Measurements from ENCODE around the gene REEP1.
"Not testable (repeated sequence)": the region's sequence is repeated elsewhere in the genome, so short reads cannot be mapped to it uniquely, and the experiment has no call there.

The REEP1 gene

DNA sequence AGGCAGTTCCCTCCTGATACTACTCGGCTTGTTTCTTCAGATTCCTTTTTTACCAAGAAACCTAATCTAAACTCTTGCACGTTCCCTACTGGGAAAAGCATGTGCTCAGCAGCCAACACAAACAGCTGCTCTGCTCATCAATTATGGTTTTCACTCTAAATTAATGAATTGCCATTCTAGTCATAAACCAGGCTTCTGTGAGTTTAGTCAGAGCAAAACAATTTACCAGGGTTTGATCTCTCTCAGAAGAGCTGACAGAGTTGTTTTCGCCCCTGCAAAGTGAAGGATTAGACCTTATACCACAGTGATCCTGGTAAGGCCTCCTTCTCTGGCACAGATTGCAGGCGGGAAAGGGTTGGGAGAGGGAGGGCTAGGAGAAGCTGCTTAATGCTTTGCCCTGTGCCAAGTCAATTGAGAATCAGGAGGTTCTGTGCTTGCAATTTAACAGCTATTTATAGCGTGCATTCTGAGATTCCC is 57.2 kb downstream of the REEP1 start:
- no peak for DNase-seq

GRCh38 chr2:86275962-86276361 is 61.5 kb downstream of the REEP1 start:
- no peak for DNase-seq

- DNase-seq, result no peak
These were observed 62.0 kb downstream of the REEP1 start for GRCh38 chr2:86275384-86275799.

GRCh38 chr2:86274918-86275275 is 62.5 kb downstream of the REEP1 start:
- DNase-seq, result no peak

- no peak for DNase-seq
These were observed 63.0 kb downstream of the REEP1 start for GRCh38 chr2:86274265-86274917.

DNA sequence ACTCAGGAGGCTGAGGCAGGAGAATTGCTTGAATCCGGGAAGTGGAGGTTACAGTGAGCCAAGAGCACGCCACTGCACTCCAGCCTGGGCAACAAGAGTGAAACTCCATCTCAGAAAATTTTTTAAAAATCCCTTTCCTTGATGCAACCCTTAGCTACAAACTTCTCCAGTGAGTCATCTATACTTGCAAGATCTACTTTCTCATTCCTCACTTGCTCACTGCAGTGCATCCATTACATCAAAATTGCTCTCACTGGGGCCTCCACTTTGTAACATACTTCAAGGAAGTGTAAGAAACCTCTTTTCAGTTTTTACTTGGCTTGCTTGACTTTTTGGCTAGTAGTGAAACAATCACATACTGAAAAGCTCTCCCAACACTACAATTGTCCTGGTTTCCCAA is 65.3 kb downstream of the REEP1 start:
- DNase-seq, result no peak

DNA sequence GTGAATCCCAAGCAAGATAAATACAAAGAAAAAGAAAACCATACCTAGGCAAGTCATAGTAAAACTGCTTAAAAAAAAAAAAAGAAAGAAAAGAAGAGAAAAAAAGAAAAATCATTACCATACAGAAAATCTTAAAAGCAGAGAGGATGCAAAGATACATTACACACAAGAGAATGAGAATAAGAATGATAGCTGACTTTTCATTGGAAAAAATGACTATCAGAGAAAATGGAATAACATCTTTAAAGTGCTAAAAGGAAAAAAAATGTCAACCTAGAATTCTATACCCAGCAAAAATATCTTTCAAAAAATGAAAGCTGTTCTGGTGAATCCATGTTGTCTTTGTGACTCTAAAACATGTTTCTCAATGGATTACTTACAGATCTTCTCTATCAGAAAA is 66.2 kb downstream of the REEP1 start:
- no peak for DNase-seq

- no peak for DNase-seq
These were observed 73.5 kb downstream of the REEP1 start for GRCh38 chr2:86263956-86264355.

GRCh38 chr2:86260978-86261377 is 76.4 kb downstream of the REEP1 start:
- DNase-seq, result no peak

DNA sequence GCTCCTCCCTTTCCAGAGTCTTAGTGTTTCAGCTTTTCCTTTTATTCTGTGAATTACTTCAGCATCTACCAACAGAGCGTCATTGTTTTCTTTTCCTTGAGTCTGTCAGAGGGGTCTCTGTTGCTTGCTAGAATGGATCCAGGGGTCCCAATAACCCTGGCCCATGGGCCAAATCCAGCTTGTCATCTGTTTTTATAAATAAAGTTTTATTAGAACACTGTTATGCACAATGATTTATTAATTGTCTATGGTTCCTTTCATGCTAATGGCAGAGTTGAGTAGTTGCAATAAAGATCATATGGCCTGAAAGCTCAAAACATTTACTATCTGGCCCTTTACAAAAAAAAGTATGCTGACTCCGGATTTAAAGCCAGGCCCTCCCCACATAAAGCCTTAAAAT is 79.3 kb downstream of the REEP1 start:
- DNase-seq, result no peak

GRCh38 chr2:86256982-86257381 is 80.4 kb downstream of the REEP1 start:
- no peak for DNase-seq

GRCh38 chr2:86256300-86256699 is 81.1 kb downstream of the REEP1 start:
- DNase-seq, result no peak

- no peak for DNase-seq
These were observed 82.6 kb downstream of the REEP1 start for GRCh38 chr2:86254576-86255538.

DNA sequence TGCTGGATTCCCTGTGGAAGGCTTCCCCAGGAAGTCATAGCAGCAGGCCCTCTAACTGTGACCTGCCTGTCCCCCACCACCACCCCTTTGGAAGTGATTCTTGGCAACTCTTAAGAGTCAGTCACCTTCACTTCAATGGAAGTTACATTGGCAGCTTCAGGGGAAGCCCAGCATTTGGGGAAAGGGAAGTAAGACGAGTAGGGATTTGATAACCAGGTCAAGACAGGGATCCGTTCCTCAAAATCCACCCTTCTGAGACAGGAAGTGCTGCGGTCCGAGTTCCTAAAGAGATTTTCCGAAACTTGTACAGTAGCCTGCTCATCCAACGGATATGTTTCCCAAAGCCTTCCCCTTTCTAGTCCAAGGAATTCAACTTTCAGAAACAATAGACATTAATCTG is 84.0 kb downstream of the REEP1 start:
- no peak for DNase-seq

DNA sequence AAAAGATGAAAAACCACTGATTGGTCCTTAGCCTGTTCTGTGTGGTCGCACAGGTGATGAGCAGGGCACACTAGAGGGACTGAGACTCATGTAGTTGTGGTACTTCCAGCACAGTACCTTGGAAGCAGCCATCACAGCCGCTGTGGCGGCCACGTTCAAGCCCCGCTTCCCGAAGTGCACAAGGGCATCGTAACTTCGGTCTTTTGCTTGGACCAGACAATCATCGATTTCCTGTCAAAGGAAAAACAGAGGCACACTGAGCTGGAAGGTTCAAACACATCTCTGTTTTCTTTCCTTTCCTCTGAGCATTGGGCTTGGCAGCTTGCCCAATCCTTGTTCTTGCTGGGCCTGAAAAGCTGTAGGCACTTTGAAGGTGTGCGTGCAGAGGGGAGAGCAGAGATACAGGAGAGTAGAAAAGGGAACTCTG is 85.6 kb downstream of the REEP1 start:
- no peak for DNase-seq

DNA sequence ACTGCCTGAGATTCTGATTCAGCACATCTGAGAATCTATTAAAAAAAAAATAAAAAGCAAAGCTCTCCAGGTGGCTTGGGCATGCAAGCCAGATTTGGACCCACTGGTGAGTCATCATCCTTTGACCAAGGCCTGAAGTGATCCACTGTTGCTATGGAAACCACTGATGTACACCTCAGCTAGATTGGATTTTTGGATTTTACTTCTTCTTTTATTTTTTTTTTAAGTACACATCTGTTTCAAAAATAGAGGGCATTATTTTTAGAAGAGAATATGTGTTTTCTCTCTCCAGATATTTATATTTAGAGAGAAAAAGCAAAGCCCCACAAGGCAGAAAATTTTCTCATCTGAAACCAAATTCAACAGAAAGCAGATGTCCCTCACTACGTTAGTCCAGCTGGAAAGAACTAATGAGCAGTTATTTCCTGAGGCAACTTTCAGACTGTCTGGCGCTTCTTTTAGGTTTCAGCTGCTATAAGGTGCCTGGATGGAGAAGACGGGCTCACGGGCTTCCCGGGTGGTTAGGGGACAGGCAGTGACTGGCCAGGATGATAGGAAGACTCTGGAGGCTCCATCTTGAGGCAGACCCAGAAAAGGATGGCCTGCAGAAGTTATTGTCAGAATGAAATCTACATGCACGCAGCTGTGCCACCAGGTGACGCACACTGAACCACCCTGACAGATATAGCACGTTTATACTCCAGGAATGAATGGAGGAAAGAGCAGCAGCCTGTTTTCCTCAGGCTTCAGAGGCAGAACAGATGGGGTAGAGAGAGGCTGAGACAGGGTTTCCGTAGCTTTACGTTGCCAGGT is 87.6 kb downstream of the REEP1 start:
- DNase-seq, result no peak

GRCh38 chr2:86249176-86249575 is 88.2 kb downstream of the REEP1 start:
- no peak for DNase-seq

- DNase-seq, result not testable (repeated sequence)
These were observed 92.2 kb downstream of the REEP1 start for GRCh38 chr2:86245222-86245621.

GRCh38 chr2:86244781-86245180 is 92.6 kb downstream of the REEP1 start:
- not testable (repeated sequence) for DNase-seq

DNA sequence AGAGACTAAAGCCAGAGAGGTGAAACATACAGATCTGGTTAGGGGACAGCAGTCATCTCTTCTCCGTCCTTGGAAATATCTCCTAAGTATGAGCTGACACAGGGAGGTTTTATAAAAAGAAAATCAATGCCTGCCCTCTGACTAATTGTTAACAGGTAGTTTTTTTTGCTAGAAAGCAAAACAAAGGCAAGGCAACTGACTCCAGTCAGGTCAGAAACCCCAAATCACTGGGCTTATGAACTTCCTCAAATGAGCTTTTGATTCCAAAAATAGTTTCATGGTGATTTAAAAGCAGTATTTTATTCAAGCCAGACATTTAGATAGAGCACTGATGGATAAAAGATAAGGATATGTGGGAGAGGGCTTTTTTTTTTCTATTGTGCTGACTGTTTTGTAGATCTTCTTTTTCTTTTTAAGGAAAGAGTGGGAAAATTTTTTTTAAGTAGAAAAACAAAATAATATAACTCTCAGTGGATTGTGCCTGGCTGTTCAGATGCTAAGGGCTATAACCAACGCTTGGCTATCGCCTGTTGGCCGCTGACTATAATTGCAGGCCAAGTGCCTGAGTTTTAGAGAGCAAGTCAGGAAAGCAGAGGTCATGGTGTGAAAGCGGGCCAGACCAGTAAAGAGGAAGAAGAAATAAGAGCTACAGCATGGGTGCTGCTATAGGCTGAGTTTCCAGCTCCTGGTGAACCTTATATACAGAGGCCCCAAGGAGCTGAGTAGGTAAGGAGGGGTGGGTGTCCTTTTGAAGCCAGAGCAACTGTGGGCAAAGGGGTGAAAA is 93.3 kb downstream of the REEP1 start:
- no peak for DNase-seq

DNA sequence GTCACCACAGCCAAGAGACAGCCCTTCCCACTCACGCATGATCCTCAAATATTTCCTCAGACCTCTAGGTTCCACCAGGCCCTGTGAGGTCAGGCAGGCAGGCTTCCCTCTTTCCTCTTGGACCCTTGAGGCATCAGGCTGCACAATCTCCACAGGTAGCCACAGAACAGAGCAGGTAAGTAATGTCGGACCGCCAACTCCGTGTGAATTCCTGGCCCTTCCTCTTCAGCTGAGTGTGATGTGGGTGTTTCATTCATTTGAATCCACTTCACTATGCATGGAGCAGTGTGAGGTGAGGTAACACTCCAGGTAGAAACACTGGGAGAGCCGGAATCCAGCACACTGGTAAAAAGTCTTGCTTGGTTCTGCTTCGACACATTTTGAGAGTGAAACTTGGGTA is 94.2 kb downstream of the REEP1 start:
- no peak for DNase-seq

DNA sequence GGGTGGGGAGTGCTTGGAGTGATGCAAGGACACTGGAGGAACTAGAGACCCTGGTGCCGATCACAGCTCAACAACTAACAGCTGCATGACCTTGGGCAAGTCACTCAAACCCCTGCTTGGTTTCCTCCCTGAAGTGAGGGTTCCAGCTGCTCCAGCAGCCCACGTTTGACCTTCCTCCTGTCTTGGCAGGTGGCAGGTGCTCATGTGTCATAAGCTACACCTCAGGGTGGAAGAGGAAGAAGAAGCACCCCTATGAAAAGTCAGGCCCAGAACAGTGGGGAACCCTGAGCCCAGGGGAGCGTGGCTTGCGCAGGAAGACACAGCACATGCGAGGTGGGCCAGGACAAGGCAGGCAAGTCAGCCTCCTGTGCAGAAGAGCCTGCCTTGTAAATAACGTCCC is 95.8 kb downstream of the REEP1 start:
- no peak for DNase-seq

DNA sequence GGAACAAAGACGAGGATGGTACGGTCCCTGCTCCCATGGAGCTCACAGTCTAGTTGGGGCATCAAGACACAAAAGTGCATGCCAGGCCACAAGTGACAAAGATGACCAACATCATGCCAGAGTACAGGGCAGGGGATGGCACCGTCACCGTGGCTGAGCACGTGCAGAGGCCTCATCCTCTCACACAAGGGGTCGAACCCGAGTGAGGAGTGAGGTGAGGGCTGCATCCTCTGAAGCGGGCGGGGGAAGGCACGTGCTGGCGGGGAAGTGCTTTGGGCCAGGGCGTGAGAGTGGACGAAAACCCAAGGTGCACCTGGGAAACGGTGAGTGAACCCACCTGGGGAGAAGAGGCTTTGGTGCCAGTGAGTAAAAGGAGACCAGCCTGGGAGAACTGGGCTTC is 97.2 kb downstream of the REEP1 start:
- no peak for DNase-seq
